C4-2B (cell line): ENCODE data around the gene FAM110A.

Experiments used
- ZFX ChIP-seq: fragments of 450-650 bp; IDR thresholded peaks from 2 replicates; pipeline ENCODE4 v1.6.1; 2017
- TF ChIP-seq, protein P1 (sequence below): fragments of 450-650 bp; conservative IDR thresholded peaks from 2 replicates; pipeline ENCODE4 v1.5.1; 2017; ENCODE audit warnings: mild to moderate bottlenecking

DNA sequence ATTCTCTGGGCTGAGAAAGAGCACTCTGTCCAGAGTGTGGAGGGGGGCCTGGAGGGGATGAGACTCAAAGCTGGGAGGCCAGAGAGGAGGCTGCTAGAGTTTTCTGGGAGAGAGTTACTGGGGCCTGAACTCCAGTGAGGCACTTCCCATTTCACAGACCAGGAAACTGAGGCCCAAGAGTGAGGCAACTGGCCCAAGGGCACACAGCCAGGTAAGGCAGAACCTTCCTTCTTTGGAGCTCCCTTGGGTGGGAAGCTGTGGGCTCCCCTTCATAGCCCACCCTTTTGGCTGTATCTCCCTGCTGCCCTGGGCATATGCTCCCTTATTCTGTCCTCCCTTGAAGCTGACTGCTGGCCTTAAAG lies 48.2 kb downstream of the FAM110A start:
- TF ChIP-seq, protein P1, sequence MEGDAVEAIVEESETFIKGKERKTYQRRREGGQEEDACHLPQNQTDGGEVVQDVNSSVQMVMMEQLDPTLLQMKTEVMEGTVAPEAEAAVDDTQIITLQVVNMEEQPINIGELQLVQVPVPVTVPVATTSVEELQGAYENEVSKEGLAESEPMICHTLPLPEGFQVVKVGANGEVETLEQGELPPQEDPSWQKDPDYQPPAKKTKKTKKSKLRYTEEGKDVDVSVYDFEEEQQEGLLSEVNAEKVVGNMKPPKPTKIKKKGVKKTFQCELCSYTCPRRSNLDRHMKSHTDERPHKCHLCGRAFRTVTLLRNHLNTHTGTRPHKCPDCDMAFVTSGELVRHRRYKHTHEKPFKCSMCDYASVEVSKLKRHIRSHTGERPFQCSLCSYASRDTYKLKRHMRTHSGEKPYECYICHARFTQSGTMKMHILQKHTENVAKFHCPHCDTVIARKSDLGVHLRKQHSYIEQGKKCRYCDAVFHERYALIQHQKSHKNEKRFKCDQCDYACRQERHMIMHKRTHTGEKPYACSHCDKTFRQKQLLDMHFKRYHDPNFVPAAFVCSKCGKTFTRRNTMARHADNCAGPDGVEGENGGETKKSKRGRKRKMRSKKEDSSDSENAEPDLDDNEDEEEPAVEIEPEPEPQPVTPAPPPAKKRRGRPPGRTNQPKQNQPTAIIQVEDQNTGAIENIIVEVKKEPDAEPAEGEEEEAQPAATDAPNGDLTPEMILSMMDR: no peak
- TF ChIP-seq ZFX: no peak
